Measurements from ENCODE around the gene FBLN2.

- no peak for TF ChIP-seq CTCF (IDR thresholded peaks at IDR 0.05)
- no peak for TF ChIP-seq POLR2AphosphoS5 (IDR thresholded peaks at IDR 0.05)
- TF ChIP-seq POLR2A (IDR thresholded peaks at IDR 0.05), result no peak
Observed at GRCh38 chr3:13619661-13620230, 70.8 kb downstream of the FBLN2 start.

Measured in gastroesophageal sphincter (tissue), 3 donors.